IPS DF 19.7 (cell line): ENCODE data around the gene DSG3.

Experiments
- DNase-seq: peaks from one replicate; pipeline ENCODE4 v3.0.0-alpha.2; 2013; ENCODE audit warnings: low read depth, low spot score

Gene DSG3, protein sequence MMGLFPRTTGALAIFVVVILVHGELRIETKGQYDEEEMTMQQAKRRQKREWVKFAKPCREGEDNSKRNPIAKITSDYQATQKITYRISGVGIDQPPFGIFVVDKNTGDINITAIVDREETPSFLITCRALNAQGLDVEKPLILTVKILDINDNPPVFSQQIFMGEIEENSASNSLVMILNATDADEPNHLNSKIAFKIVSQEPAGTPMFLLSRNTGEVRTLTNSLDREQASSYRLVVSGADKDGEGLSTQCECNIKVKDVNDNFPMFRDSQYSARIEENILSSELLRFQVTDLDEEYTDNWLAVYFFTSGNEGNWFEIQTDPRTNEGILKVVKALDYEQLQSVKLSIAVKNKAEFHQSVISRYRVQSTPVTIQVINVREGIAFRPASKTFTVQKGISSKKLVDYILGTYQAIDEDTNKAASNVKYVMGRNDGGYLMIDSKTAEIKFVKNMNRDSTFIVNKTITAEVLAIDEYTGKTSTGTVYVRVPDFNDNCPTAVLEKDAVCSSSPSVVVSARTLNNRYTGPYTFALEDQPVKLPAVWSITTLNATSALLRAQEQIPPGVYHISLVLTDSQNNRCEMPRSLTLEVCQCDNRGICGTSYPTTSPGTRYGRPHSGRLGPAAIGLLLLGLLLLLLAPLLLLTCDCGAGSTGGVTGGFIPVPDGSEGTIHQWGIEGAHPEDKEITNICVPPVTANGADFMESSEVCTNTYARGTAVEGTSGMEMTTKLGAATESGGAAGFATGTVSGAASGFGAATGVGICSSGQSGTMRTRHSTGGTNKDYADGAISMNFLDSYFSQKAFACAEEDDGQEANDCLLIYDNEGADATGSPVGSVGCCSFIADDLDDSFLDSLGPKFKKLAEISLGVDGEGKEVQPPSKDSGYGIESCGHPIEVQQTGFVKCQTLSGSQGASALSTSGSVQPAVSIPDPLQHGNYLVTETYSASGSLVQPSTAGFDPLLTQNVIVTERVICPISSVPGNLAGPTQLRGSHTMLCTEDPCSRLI

DNA sequence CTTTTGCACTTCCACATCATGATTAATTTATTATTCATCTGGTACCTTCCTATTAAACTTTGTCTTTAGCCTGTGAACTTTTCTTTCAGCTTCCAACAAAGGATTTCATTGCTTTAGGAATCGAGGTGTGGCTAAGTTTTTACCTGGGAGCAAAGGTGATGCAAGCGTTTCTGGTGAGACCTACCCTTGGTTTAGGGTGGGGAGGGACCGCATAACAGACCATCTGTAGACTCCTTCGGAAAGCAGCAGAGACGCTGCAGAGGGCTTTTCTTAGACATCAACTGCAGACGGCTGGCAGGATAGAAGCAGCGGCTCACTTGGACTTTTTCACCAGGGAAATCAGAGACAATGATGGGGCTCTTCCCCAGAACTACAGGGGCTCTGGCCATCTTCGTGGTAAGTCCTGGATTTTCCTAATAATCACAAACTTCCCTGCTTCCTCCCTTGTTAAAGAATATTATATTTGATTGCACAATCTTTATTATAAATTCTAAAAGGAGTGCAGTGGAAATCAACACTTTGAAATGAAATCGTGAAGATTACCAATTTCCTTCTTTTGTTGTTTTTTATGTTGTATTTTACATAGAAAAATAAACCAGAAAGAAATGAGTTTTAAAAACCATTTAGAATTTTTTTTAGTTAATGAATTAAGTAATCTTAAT lies at the start of gene DSG3:
TSS of gene DSG3 (plus strand) at position 212 of the 662 bp plus-strand sequence. CDS start at position 349, 137 bp downstream.
- DNase-seq, result no peak

DNA sequence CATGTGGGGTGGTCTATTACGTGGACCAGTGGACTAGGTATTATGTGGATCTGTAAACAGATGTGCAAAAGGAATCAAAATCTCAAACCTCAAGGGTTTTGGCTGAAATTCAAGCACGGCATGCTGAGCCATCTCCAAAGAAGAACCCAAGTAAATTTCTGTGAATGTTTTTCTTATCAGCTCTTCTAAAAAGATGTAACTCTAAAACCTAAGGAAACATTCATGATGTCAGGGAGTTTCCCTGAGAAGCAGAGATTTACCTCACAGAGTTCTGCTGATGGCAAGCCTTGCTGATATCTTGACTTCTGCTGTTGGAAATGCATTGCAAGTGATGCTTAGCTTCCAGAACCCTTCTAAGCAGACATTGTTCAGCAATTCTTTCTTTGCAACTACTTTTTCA lies 49.4 kb upstream of the DSG3 start:
- DNase-seq, result no peak

DNA sequence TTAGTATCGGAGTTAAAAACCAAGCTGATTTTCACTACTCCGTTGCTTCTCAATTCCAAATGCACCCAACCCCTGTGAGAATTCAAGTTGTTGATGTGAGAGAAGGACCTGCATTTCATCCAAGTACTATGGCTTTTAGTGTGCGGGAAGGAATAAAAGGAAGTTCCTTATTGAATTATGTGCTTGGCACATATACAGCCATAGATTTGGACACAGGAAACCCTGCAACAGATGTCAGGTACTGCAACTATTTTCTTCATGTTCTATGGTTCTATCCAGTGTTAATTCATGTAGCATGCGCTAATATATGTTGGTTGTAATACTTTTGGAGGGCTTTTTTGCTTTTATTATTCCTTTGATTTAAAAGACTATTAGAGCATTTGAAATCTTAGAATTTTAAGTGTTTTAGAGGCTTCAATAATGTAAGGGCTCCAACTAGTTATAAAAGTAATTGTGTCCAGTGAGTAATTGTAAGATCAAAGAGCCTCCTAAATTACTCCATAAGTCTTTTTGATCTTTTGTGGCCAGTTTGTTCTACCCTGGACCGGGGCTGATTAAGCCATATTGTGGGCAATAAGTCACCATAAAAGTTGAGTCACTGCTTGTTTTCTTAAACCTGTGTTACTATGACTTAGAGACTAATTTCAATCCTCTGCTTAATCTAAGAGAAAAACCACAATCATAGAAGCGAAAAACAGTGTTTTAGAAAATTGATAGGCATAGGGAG lies 48.1 kb upstream of the DSG3 start:
- no peak for DNase-seq

DNA sequence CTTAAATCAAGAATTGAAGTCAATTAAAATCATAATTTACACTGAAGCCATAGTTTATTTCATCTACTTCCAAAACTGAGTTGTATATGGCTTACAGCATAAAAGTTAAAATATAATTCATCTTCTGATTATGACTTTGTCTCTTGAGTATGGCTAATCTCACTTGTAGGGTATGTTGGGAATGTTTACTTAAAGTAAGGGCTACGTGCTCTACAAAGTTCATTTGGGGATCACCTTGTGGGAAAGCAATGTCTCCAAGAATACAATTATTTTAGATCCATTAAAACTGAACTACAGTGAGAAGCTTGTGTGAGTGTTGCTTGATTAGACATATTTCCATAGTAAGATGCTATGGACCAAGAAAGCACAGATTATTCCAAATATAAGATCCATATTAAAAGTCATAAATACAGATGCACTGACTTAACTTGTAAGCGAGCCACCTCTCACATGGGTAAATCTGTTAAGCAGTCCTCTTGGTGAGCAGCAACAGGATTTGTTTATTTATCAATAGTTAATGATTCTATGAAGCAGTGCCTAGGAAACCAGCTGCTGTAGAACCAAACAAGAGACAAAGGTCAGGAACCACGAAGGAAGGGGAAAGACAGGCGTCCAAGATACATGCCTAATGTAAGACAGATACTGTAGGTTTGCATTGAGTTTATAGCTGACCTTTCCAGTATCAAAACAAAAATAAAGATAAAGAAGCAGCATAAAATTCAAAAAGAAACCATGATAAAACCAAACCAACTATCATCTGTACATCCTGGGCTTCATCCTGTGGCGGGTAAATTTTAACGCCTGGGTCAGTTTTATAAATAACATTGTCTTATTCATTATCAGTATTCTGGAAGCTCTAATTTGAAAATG lies 46.1 kb upstream of the DSG3 start:
- DNase-seq, result no peak

DNA sequence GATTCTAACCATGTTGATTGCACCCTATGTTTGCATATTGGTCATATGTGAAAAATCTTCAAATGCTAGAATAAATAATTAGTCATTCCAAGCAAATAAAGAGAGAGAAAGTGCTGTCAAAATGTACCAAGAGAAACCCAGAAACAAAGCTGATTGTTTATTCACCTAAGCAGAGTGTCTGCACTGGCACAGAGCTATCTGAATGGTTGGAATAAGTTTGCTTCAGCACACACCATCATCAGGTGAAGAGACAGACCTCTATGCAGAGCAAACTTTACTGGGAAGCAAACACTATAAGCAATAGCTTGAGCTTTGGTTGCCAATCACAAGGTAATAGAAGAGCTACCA lies 45.5 kb upstream of the DSG3 start:
- no peak for DNase-seq

DNA sequence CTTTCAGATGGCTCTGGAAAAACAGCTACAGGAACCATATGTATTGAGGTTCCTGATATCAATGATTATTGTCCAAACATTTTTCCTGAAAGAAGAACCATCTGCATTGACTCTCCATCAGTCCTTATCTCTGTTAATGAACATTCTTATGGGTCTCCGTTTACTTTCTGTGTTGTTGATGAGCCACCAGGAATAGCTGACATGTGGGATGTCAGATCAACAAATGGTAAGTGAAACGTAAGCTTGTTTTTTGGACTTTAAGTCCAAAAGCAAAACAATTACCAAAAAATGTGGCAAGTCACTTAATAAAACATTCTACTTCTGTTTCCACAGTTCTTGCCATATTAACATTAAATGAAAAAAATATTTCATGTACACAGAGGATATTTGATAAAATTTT lies 44.1 kb upstream of the DSG3 start:
- DNase-seq, result no peak

DNA sequence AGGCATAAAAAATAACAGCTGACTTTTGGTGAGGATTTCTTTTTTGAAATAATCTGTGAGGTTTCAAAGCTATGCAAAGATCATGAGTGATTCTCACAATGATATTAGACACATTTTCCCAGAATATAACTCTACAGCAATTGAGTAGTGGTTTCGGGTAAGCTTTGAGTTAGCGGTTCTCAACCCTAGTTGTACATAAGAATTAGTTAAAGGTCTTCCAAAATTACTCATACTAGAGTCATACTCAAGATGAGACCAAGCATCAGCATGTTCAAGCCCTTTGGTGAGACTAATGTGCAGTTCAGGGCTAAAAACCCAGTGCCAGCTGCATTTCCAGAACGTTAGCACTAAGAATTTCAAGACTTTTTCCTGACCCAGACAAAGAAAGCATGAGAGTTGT lies 39.9 kb upstream of the DSG3 start:
- no peak for DNase-seq

DNA sequence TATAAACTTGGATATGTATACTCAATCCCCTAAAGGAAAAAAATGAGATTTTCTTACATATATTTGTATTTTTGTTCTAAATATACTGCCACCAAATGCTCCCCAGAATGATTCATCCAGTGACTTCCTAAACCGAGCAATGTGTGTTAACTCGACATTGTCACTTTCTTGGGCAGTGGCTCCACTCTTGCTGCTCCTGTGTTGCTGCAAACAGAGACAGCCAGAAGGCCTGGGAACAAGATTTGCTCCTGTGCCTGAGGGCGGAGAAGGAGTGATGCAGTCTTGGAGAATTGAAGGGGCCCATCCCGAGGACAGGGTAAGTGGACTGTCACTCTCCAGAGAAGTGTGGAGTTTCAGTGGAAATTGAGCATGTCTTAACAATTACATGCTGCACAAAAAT lies 38.3 kb upstream of the DSG3 start:
- DNase-seq, result no peak

DNA sequence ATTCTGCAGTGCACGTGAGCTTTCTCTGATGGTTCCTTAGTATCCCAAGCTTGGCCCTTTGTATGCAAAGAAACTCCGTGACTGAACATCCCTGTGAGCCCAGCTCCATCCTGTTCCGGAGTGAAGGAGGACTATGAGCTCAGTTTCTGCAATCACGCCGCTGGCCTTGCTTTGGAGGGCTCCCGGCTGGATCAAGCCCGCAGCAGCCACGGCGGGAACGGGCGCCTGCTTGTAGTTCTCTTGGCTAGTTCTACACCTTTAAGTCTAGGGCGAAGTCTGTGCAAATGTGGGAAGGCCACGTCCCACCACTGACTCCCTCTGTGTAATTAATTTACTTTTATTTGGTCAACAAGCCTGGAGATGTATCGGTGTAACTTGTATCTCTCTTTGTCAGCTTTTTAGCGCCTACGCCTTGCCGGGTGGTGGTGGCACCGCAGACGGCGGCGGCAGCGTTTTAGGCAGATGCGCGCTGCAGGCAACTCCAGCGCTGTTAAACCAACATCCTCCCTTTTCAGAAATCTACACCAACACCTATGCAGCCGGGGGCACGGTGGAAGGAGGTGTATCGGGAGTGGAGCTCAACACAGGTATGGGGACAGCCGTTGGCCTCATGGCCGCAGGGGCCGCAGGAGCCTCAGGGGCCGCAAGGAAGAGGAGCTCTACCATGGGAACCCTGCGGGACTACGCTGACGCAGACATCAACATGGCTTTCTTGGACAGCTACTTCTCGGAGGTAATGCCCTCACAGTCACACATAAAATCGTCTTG lies 36.6 kb upstream of the DSG3 start:
- DNase-seq, result no peak

DNA sequence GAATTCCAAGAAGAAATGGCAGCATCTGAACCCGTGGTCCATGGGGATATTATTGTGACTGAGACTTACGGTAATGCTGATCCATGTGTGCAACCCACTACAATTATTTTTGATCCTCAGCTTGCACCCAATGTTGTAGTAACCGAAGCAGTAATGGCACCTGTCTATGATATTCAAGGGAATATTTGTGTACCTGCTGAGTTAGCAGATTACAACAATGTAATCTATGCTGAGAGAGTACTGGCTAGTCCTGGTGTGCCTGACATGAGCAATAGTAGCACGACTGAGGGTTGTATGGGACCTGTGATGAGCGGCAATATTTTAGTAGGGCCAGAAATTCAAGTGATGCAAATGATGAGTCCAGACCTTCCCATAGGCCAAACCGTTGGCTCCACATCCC lies 34.4 kb upstream of the DSG3 start:
- DNase-seq, result no peak

DNA sequence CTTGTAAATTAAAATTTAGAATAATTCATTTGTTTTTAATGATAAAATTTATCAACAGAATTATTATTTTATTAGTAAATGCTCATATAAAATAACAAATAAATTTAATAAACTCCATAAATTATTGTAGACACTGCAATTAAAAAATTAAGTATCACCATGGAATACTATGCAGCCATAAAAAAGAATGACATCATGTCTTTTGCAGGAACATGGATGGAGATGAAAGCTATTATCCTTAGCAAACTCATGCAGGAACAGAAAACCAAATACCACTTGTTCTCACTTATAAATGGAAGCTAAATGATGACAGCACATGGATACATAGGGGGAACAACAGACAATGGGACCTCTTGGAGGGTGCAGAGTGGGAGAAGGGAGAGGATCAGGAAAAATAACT lies 29.7 kb upstream of the DSG3 start:
- DNase-seq, result no peak

DNA sequence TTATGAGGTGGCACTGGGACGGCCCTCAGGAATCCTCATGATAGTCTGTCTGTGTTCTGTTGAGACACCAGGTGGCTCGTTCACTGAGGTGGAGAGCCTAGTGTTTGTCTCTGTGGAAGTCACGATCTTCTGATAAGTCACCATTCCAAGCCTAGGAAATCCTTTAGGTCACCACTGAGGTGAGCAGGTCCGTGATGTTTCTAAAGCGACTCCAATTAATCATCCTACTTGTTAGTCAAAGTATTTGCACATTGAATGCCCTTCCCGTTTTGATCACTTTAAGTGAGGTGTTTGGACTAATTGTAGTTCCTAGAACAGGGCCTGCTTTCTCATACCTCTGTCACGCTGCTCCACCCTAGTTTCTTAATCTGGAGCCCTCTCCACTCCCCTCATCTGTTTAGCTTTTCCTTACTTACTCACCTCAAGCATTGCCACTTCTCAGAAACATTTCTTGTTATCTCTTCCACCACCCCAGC lies 28.0 kb upstream of the DSG3 start:
- DNase-seq, result no peak

DNA sequence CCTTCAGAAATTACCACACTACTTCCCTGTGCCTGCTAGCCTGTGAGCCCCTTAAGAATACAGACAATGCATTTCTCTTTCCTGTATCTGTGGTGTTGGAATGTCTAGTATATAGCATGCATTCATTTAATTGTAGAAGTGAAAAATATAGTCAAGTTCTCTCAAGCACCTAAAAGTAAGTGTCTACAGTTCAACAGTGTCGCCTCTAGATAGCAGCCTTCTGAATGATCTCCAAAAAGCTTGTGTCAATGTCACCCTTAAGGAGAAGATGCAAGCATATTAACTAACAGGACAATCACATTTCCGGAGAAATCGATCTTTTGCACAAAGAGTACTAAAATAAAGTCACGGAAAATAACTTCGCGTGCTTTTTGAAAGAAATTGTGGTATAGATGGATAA lies 27.5 kb upstream of the DSG3 start:
- DNase-seq, result no peak

DNA sequence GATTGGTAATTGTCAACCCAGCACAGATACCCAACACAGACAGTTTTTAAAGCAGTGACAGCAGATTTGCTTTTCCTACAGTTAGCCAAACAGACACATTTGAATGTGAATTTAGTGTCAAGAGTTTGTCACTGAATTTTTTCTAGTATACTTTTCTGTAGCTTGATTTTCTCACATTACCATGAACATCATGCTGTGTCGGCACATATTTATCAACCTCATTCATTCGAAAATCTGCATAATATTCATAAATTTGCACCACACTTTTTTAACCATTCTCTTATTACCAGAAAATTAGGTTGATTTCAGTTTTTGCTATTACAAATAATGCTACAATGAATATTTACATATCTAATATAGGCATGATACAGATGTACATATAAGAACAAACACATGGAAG lies 27.0 kb upstream of the DSG3 start:
- no peak for DNase-seq

DNA sequence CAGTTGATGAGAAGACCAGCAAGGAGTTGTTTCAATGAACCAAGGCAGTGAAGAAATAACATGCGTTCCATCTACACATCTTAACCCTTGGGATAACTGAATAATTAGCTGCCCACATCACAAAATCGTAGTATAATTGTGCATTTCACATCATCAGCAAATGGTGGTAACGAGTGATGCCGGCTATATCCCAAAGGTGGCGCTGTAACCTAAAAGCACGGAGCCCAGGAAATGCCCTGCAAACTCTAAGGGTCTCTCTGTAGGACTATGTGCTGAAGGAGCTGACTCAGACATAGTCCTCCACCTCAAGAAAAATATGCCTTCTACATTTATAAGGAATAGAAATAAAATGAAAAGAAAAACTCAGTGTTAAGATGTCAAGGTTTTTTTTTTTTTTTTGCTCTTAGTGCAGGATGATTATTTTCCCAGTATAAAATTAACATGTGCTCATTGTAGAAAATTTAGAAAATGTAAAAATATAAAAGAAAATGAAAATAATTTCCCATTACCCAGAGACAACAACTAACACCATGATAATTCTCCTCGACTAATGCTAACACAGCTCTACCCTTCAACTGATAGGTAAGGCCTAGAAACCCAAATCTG lies 23.1 kb upstream of the DSG3 start:
- DNase-seq, result no peak

DNA sequence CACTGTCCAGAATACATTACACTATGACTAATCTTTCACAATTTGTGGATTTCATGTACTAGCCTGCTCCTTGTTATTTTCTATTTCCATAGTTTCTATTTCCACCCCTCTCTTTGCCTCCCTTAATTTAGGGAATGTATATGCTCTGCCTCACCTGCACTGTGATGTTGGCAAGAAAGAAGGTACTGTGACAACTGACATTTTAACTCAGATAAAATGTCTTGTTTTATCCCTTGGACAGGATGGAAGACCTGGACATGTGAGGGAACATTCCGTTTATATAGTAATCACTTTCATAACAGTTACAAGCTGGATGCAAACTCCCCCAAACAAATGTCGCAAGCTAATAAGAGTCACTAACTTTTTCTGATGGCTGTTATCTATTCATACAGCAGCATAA lies 21.5 kb upstream of the DSG3 start:
- DNase-seq, result no peak

DNA sequence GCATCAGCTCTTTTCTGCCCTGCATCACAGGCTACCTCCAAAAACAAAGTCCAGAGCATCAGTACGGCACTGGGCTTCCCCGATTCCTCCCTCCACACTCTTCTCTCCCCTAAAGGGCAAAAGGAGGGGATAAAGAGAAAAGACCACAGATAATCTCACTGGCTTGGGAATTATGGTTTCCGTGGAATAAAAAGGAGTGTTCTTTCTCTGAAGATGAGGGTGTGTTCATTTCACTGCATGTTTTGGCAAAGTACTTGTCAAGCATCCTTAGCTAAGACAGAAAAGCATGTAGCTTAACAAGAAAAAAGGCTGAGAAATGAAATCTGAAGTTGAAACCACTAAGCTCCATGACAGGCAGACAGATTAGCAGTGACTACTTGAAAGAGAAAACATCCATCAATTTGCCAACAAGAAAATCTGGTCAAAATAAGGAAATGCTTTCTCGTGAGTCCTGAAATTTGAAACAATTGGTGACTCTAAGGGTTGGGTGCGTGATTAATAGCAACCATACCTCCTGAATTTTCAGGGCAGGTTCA lies 20.6 kb upstream of the DSG3 start:
- no peak for DNase-seq

DNA sequence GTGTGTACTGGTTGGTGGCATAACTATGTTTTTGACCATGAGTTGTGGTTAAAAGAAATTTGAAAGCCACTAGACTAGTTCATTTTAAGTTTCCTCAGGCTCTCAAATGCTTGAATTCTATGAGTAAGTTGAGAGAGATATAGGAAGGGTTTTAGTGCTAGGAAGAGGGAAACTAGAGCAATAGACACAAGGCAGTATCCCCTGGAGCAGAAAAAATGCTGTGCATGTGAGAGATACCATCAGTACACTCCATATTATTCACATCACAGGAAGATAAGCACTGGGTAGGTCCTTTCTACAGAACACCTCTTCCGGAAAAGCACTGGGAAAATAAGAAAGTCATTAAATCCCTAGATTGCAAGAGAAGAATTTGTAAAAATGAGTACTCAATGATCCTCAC lies 19.3 kb upstream of the DSG3 start:
- DNase-seq, result no peak

DNA sequence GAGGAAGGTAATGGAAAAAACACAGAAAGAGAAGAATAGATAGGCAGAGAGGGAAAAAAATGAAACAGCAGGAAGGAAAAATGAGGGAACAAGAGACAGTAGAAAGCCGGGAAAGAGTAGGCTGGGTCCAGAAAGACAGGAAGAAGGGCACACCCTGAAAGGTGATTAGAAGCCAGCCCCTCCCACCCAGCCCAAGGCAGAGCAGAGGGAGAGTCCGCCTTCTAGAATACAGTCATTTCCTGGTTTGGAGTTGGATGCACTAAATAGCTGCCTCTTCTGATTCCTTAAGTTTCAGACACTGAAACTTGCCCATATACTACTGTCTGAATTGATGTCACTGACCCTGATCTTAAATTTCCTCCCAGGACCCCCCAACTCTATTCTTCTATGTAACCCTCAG lies 17.9 kb upstream of the DSG3 start:
- no peak for DNase-seq
